ENCODE results near the gene ARHGAP42. TPM values are rescaled to one million over a fixed set of nuclear protein-coding genes. Genes with fewer than 3 reads are reported as not detected.

The ARHGAP42 gene
- polyA plus RNA-seq, 1 donor (not counting 4 experiments of a cell fraction or from before 2014, with no cell fraction given), result 5.5 TPM

DNA sequence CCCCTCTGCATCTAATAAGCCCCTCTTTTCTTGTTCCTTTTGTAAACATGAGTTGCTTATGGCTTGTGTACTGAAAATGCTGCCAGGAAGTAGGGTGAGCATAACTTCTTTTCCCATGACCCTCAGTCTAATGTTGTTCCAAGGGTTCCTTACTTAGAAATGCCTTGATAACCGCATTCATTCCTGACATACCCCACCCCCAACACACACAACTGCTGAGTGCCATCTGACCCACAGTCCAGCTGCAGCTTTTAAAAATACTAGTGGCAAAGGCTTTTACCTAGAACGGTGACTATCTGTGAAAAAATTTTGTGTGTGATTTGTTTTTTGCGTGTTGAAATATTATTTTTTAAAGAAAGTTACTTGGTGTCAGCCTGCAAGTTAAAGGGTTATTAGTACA lies 52.6 kb downstream of the ARHGAP42 start:
- no peak overlapping the region for H3K4me2 ChIP-seq (ENCODE audit: control insufficient read depth, extremely low read depth, insufficient read depth, low read depth, low read length)
- dilution Hi-C loops (cut with MboI; ENCODE audit: extremely low pct_ligation_motif_present, low sequenced_read_pairs), result no loop called here
- no peak for FAIRE-seq
- H3K27ac ChIP-seq (ENCODE audit: control insufficient read depth, insufficient read depth, low read length), result no peak overlapping the region
- no peaks in the 10 kb centered on the region for H4K20me1 ChIP-seq (ENCODE audit: control insufficient read depth, extremely low read depth, insufficient read depth, low read length)
- no peak for TF ChIP-seq EZH2 (IDR thresholded peaks at IDR 0.05; ENCODE audit: low read length)
- TF ChIP-seq CTCF (optimal IDR thresholded peaks at IDR 0.05 in 1 of 3, IDR thresholded peaks at IDR 0.05 in 1 of 3, conservative IDR thresholded peaks at IDR 0.05 in 1 of 3; ENCODE audit: extremely low read depth in 1 of 3, insufficient read depth in 2 of 3, low read length in 3 of 3), result no peak
- H3K9me1 ChIP-seq (ENCODE audit: control insufficient read depth, extremely low read depth, insufficient read depth, low read length), result no peaks in the 10 kb centered on the region
- DNase-seq (ENCODE audit: low read depth, low spot score), result no peak
- H3K4me3 ChIP-seq (ENCODE audit: control insufficient read depth in 2 of 3, extremely low read depth in 1 of 3, insufficient read depth in 2 of 3, low read depth in 1 of 3, low read length in 3 of 3), result no peak overlapping the region
- no peaks in the 10 kb centered on the region for H3K79me2 ChIP-seq (ENCODE audit: control insufficient read depth, insufficient read depth, low read length)
- H3K27me3 ChIP-seq (ENCODE audit: control insufficient read depth, extremely low read depth, insufficient read depth, low read length), result no peaks in the 10 kb centered on the region
- no peaks in the 10 kb centered on the region for H3K36me3 ChIP-seq (ENCODE audit: control insufficient read depth in 2 of 2, extremely low read depth in 1 of 2, insufficient read depth in 2 of 2, low read length in 2 of 2)
- no peaks in the 10 kb centered on the region for H3K9me3 ChIP-seq (ENCODE audit: control insufficient read depth, low read depth, low read length)
- no peak overlapping the region for H2AFZ ChIP-seq (ENCODE audit: control insufficient read depth, low read length)
- H3K9ac ChIP-seq (ENCODE audit: control insufficient read depth, extremely low read depth, insufficient read depth, low read length), result no peak overlapping the region
- H3K4me1 ChIP-seq (ENCODE audit: control insufficient read depth, extremely low read depth, insufficient read depth, low read length), result no peaks in the 10 kb centered on the region

- Histone ChIP-seq H3K4me2 (ENCODE audit: control insufficient read depth, extremely low read depth, insufficient read depth, low read depth, low read length) (no peak overlapping the region), H3K9ac (ENCODE audit: control insufficient read depth, extremely low read depth, insufficient read depth, low read length) (no peak overlapping the region)
- no peak for FAIRE-seq
Measured at GRCh38 chr11:100740440-100740839, 53.4 kb downstream of the ARHGAP42 start.

More at GRCh38 chr11:100740440-100740839, 53.4 kb downstream of the ARHGAP42 start:
- H3K27me3 ChIP-seq (ENCODE audit: control insufficient read depth, extremely low read depth, insufficient read depth, low read length), result no peaks in the 10 kb centered on the region
- TF ChIP-seq CTCF (optimal IDR thresholded peaks at IDR 0.05 in 1 of 3, IDR thresholded peaks at IDR 0.05 in 1 of 3, conservative IDR thresholded peaks at IDR 0.05 in 1 of 3; ENCODE audit: extremely low read depth in 1 of 3, insufficient read depth in 2 of 3, low read length in 3 of 3), result no peak
- TF ChIP-seq EZH2 (IDR thresholded peaks at IDR 0.05; ENCODE audit: low read length), result no peak
- H3K4me1 ChIP-seq (ENCODE audit: control insufficient read depth, extremely low read depth, insufficient read depth, low read length), result no peaks in the 10 kb centered on the region
- dilution Hi-C loops (cut with MboI; ENCODE audit: extremely low pct_ligation_motif_present, low sequenced_read_pairs), result no loop called here
- H3K4me3 ChIP-seq (ENCODE audit: control insufficient read depth in 2 of 3, extremely low read depth in 1 of 3, insufficient read depth in 2 of 3, low read depth in 1 of 3, low read length in 3 of 3), result no peak overlapping the region
- H2AFZ ChIP-seq (ENCODE audit: control insufficient read depth, low read length), result no peak overlapping the region
- no peak overlapping the region for H3K27ac ChIP-seq (ENCODE audit: control insufficient read depth, insufficient read depth, low read length)
- H3K36me3 ChIP-seq (ENCODE audit: control insufficient read depth in 2 of 2, extremely low read depth in 1 of 2, insufficient read depth in 2 of 2, low read length in 2 of 2), result no peaks in the 10 kb centered on the region
- DNase-seq (ENCODE audit: low read depth, low spot score), result no peak
- no peaks in the 10 kb centered on the region for H3K9me3 ChIP-seq (ENCODE audit: control insufficient read depth, low read depth, low read length)
- no peaks in the 10 kb centered on the region for H3K9me1 ChIP-seq (ENCODE audit: control insufficient read depth, extremely low read depth, insufficient read depth, low read length)
- no peaks in the 10 kb centered on the region for H4K20me1 ChIP-seq (ENCODE audit: control insufficient read depth, extremely low read depth, insufficient read depth, low read length)
- no peaks in the 10 kb centered on the region for H3K79me2 ChIP-seq (ENCODE audit: control insufficient read depth, insufficient read depth, low read length)
